B cell (primary cell): ENCODE measurements around the gene TCN2. TPM values are rescaled to one million over a fixed set of nuclear protein-coding genes. Genes with fewer than 3 reads are reported as not detected.

Experiments
- ATAC-seq: fragments of 200-7000 bp; cut with Tn5 transposase; one replicate; pipeline ENCODE4 v1.10.0; 2021; ENCODE audit warnings: low read depth, mild to moderate bottlenecking, moderate number of reproducible peaks, moderate library complexity
- CTCF ChIA-PET: fragments of 350-600 bp; sonication (Branson Sonifier 250); formaldehyde crosslinking; loops from one replicate; lab custom pipeline; 2021; ENCODE audit warnings: antibody characterized with exemption, inconsistent platforms; lab: Charles Lee
- POLR2A ChIA-PET: fragments of 350-600 bp; sonication (Branson Sonifier 250); formaldehyde crosslinking; loops from one replicate; lab custom pipeline; 2021; ENCODE audit warnings: antibody characterized with exemption; lab: Charles Lee
- DNase-seq: peaks from one replicate; pipeline ENCODE4 v3.0.0; 2013
- H2AFZ ChIP-seq: 2 replicates; pipeline ENCODE4 v1.6.1; 2012; ENCODE audit warnings: mild to moderate bottlenecking, low read depth, low read length; ENCODE audit not compliant: insufficient read depth, poor library complexity, severe bottlenecking
- H3K27ac ChIP-seq, 2 donors: 1 replicate in 1 of 2; 2 replicates in 1 of 2; pipeline ENCODE4 v1.5.1; 2012 to 2013; ENCODE audit warnings: low read length in 2 of 2, mild to moderate bottlenecking in 2 of 2, moderate library complexity in 1 of 2
- H3K27me3 ChIP-seq, 4 experiments: fragments of 200-600 bp in 1 of 4; sonication (generic) in 1 of 4; replicated peaks in 1 of 4; 1 replicate in 2 of 4; 2 replicates in 2 of 4; pipeline versions ENCODE4 v1.6.1 to v1.7.0; 2013 to 2016; ENCODE audit warnings: low read length in 3 of 4, mild to moderate bottlenecking in 2 of 4, mixed read lengths in 1 of 4, moderate library complexity in 1 of 4; ENCODE audit not compliant: insufficient read depth in 4 of 4, control insufficient read depth in 3 of 4; ENCODE audit errors: control extremely low read depth in 1 of 4
- H3K36me3 ChIP-seq, 2 experiments: replicated peaks in 1 of 2; 1 replicate in 1 of 2; 2 replicates in 1 of 2; pipeline versions ENCODE4 v1.6.1 to v1.7.1; 2013; ENCODE audit warnings: low read length in 1 of 2; ENCODE audit not compliant: insufficient read depth in 2 of 2, control insufficient read depth in 1 of 2; ENCODE audit errors: control extremely low read depth in 1 of 2, extremely low read depth in 1 of 2
- H3K4me1 ChIP-seq, 2 donors: fragments of 200-600 bp in 1 of 2; sonication (generic) in 1 of 2; 1 replicate in 1 of 2; 2 replicates in 1 of 2; pipeline versions ENCODE4 v1.5.1 to v1.6.1; 2013 to 2017; ENCODE audit warnings: low read length in 2 of 2; ENCODE audit not compliant: control insufficient read depth in 2 of 2, insufficient read depth in 2 of 2
- H3K4me2 ChIP-seq: replicated peaks from 2 replicates; pipeline ENCODE3; 2012; ENCODE audit warnings: mild to moderate bottlenecking, low read depth, low read length; ENCODE audit not compliant: poor library complexity, severe bottlenecking
- H3K4me3 ChIP-seq, 5 experiments: fragments of 200-600 bp in 1 of 5; sonication (generic) in 1 of 5; 1 replicate in 3 of 5; 2 replicates in 2 of 5; pipeline versions ENCODE4 v1.5.1 to v1.7.0; 2011 to 2016; ENCODE audit warnings: low read length in 4 of 5, mild to moderate bottlenecking in 4 of 5, low read depth in 2 of 5, control low read depth in 1 of 5, moderate library complexity in 1 of 5; ENCODE audit not compliant: insufficient read depth in 1 of 5; ENCODE audit errors: control extremely low read depth in 1 of 5, extremely low read depth in 1 of 5
- H3K79me2 ChIP-seq: fragments of 200-600 bp; sonication (generic); one replicate; pipeline ENCODE4 v1.6.0; 2016; ENCODE audit warnings: low read length; ENCODE audit not compliant: control insufficient read depth, insufficient read depth
- H3K9ac ChIP-seq: fragments of 200-600 bp; sonication (generic); 2 replicates; pipeline ENCODE4 v1.6.1; 2017; ENCODE audit warnings: mild to moderate bottlenecking, low read length, moderate library complexity
- H3K9me3 ChIP-seq, 3 donors: one replicate each; pipeline versions ENCODE4 v1.6.1 to v1.7.1; 2013; ENCODE audit warnings: low read length in 2 of 3; ENCODE audit not compliant: control insufficient read depth in 2 of 3, insufficient read depth in 1 of 3; ENCODE audit errors: control extremely low read depth in 1 of 3
- H4K20me1 ChIP-seq: 2 replicates; pipeline ENCODE4 v1.6.0; 2012; ENCODE audit warnings: mild to moderate bottlenecking, low read length; ENCODE audit not compliant: insufficient read depth, control insufficient read depth, poor library complexity, severe bottlenecking
- H3K27ac Mint-ChIP-seq: one replicate; pipeline ENCODE4 v1.8.0; 2021; ENCODE audit warnings: mixed read lengths
- H3K27me3 Mint-ChIP-seq: one replicate; pipeline ENCODE4 v1.8.0; 2021; ENCODE audit warnings: mixed read lengths
- H3K4me1 Mint-ChIP-seq: one replicate; pipeline ENCODE4 v1.8.0; 2021; ENCODE audit warnings: mixed read lengths
- H3K4me3 Mint-ChIP-seq: one replicate; pipeline ENCODE4 v1.8.0; 2021; ENCODE audit warnings: mixed read lengths
- H3K9me3 Mint-ChIP-seq: one replicate; pipeline ENCODE4 v1.8.0; 2022; ENCODE audit warnings: mixed read lengths; ENCODE audit not compliant: insufficient read depth
- EZH2 ChIP-seq: IDR thresholded peaks from 2 replicates; pipeline ENCODE4 v1.6.1; 2012; ENCODE audit warnings: borderline replicate concordance, low read depth, mild to moderate bottlenecking, moderate library complexity, low read length; ENCODE audit not compliant: insufficient read depth, poor library complexity, severe bottlenecking
- WGBS: methylation state at CpG from one replicate; pipeline ENCODE4 v1.1.5; 2013; ENCODE audit warnings: missing lambda C conversion rate; ENCODE audit not compliant: insufficient coverage; 5-methylcytosine and 5-hydroxymethylcytosine counted together
- intact Hi-C: fragments of 100-400 bp; cut with micrococcal nuclease; formaldehyde crosslinking; loops from one replicate; pipeline ENCODE4 v1.10.0; 2022
- polyA plus RNA-seq: library from polyadenylated mRNA; depleted of rRNA; stranded (reverse); fragments of >200 nt; gene quantifications from 2 replicates; pipeline ENCODE4 v1.2.3, GENCODE V29; 2012
- total RNA-seq, 2 donors: library from RNA; stranded (reverse); fragments of 120-200 nt in 1 of 2; gene quantifications; 1 replicate in 1 of 2; 2 replicates in 1 of 2; pipeline versions ENCODE4 v1.2.3 to v1.2.4, GENCODE V29; 2013 to 2022
- TF ChIP-seq, protein P1 (sequence below): fragments of 200-600 bp; IDR thresholded peaks from one replicate; pipeline ENCODE4 v1.8.0; 2022; ENCODE audit warnings: antibody characterized with exemption, mild to moderate bottlenecking

Gene TCN2
- total and polyA plus RNA-seq, 2 donors (not counting 1 experiment from before 2014, with no cell fraction given), result 0.37 to 0.40 TPM

DNA sequence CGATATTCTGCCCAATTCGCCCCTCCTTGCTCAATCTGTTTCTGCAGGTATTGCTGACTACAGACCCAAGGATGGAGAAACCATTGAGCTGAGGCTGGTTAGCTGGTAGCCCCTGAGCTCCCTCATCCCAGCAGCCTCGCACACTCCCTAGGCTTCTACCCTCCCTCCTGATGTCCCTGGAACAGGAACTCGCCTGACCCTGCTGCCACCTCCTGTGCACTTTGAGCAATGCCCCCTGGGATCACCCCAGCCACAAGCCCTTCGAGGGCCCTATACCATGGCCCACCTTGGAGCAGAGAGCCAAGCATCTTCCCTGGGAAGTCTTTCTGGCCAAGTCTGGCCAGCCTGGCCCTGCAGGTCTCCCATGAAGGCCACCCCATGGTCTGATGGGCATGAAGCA, 19.4 kb downstream of the TCN2 start:
- Histone ChIP-seq H3K4me1 (no peaks in the 10 kb centered on the region), H4K20me1 (no peaks in the 10 kb centered on the region), H3K27ac (no peak overlapping the region), H2AFZ (no peak overlapping the region), H3K9ac (no peak overlapping the region), H3K79me2 (no peaks in the 10 kb centered on the region), H3K27me3 (no peaks in the 10 kb centered on the region), H3K4me3 (no peak overlapping the region), H3K4me2 (no peak overlapping the region), H3K9me3 (no peaks in the 10 kb centered on the region), H3K36me3 (no peaks in the 10 kb centered on the region)
- H3K27me3 Mint-ChIP-seq, result peaks cover 3% of the 10 kb centered on the region
- 72% methylated on average over 5 of the region's 5 CpGs for WGBS
- ATAC-seq (no peak), DNase-seq (no peak)
- no peaks in the 10 kb centered on the region for H3K9me3 Mint-ChIP-seq
- TF ChIP-seq, protein P1, sequence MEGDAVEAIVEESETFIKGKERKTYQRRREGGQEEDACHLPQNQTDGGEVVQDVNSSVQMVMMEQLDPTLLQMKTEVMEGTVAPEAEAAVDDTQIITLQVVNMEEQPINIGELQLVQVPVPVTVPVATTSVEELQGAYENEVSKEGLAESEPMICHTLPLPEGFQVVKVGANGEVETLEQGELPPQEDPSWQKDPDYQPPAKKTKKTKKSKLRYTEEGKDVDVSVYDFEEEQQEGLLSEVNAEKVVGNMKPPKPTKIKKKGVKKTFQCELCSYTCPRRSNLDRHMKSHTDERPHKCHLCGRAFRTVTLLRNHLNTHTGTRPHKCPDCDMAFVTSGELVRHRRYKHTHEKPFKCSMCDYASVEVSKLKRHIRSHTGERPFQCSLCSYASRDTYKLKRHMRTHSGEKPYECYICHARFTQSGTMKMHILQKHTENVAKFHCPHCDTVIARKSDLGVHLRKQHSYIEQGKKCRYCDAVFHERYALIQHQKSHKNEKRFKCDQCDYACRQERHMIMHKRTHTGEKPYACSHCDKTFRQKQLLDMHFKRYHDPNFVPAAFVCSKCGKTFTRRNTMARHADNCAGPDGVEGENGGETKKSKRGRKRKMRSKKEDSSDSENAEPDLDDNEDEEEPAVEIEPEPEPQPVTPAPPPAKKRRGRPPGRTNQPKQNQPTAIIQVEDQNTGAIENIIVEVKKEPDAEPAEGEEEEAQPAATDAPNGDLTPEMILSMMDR, result no peak
- no peak for TF ChIP-seq EZH2
- ChIA-PET CTCF (interaction anchor here (1.0 kb wide), 1 partner anchor 8 kb away, joined by 3 read pairs; no protein-coding TSS in a partner anchor), POLR2A (no interaction called here)
- intact Hi-C loops, result no loop called here
- no peaks in the 10 kb centered on the region for H3K4me1 Mint-ChIP-seq
- no peak overlapping the region for H3K4me3 Mint-ChIP-seq
- no peak overlapping the region for H3K27ac Mint-ChIP-seq

DNA sequence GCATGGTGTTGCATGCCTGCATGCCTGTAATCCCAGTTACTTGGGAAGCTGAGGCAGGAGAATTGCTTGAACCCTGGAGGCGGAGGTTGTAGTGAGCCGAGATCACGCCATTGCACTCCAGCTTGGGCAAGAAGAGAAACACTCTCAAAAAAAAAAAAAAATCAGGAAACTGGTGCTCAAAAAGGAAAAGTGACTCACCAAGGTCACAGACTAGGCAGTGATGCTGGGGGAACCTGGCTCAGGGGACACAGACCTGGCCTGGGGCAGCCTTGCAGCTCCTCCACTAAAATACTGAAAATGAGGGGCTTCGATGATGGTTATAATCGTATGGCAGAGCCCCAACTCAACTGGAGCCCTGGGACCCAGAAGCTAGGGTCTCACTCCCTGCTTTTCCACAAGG, 20.5 kb downstream of the TCN2 start:
- Mint-ChIP-seq H3K9me3 (no peaks in the 10 kb centered on the region), H3K4me3 (no peak overlapping the region), H3K27me3 (no peaks in the 10 kb centered on the region), H3K27ac (no peak overlapping the region), H3K4me1 (no peaks in the 10 kb centered on the region)
- Histone ChIP-seq H3K9me3 (no peaks in the 10 kb centered on the region), H4K20me1 (no peaks in the 10 kb centered on the region), H3K4me1 (no peaks in the 10 kb centered on the region), H3K4me2 (no peak overlapping the region), H3K27ac (no peak overlapping the region), H3K27me3 (no peaks in the 10 kb centered on the region), H3K9ac (no peak overlapping the region), H3K79me2 (no peaks in the 10 kb centered on the region), H3K36me3 (no peaks in the 10 kb centered on the region), H2AFZ (no peak overlapping the region), H3K4me3 (no peak overlapping the region)
- no peak for ATAC-seq
- TF ChIP-seq, protein P1, result no peak
- no peak for TF ChIP-seq EZH2
- intact Hi-C loops, result no loop called here
- WGBS, result 97% methylated on average over 5 of the region's 5 CpGs
- no peak for DNase-seq
- POLR2A ChIA-PET, result no interaction called here
- CTCF ChIA-PET, result no interaction called here
